Measurements from ENCODE around the gene MXRA7.
A peak's percentile ranks its signal among the peaks of the same experiment; 100 is the strongest.

MXRA7 gene

DNA sequence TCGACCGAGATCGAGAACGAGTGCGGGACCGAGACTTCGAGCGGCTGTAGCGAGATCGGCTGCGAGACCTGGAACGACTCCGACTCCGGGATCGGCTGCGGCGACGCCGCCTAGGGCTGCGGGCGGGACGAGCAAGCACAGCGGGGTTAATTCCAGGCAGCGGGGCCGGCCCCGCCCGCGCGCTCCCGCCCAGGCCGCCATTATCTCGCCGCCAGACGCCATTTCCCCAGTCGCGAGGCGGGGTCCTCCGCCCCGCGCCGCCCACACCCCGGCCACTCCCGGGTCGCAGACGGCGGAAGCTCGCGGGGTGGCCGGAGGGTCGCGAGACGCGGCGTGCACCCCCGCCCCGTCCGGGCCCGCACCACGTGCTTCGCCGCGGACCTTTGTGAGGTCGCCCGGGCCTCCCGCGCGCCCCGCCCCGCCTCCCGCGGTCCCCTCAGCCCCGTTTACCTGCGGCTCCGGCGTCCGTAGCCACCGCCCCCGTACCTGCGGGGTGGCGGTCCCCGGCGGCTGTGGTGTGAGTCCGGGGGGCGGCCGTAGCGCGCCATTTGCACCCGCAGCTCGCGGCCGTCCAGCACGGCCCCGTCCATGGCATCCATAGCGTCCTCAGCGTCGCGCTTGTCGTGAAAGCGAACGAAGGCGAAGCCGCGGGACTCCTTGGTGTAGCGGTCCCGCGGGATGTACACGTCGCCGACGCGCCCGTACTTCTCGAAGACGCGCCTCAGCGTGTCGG lies 25.8 kb upstream of the MXRA7 start:
- no peaks in the 10 kb centered on the region for H3K9me3 ChIP-seq (ENCODE audit: insufficient read depth, low read length, severe bottlenecking)
- H3K79me2 ChIP-seq (ENCODE audit: insufficient read depth, low read length), result peaks cover 87% of the 10 kb centered on the region
- peak overlapping the region; percentile 100 for H3K27ac ChIP-seq (ENCODE audit: low read length)
- H3K4me2 ChIP-seq (ENCODE audit: insufficient read depth, low read length), result peak overlapping the region; percentile 92
- H3K27me3 ChIP-seq (ENCODE audit: insufficient read depth, low read length, poor library complexity), result no peaks in the 10 kb centered on the region
- H2AFZ ChIP-seq (ENCODE audit: low read depth, low read length), result peak overlapping the region; percentile 42; the same call in 1 of the 2 replicates
- TF ChIP-seq, protein P1, sequence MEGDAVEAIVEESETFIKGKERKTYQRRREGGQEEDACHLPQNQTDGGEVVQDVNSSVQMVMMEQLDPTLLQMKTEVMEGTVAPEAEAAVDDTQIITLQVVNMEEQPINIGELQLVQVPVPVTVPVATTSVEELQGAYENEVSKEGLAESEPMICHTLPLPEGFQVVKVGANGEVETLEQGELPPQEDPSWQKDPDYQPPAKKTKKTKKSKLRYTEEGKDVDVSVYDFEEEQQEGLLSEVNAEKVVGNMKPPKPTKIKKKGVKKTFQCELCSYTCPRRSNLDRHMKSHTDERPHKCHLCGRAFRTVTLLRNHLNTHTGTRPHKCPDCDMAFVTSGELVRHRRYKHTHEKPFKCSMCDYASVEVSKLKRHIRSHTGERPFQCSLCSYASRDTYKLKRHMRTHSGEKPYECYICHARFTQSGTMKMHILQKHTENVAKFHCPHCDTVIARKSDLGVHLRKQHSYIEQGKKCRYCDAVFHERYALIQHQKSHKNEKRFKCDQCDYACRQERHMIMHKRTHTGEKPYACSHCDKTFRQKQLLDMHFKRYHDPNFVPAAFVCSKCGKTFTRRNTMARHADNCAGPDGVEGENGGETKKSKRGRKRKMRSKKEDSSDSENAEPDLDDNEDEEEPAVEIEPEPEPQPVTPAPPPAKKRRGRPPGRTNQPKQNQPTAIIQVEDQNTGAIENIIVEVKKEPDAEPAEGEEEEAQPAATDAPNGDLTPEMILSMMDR (IDR thresholded peaks at IDR 0.05; ENCODE audit: borderline replicate concordance, extremely low read depth, low read length, poor library complexity, severe bottlenecking), result peak; percentile 30
- no peak for TF ChIP-seq EZH2 (IDR thresholded peaks at IDR 0.05; ENCODE audit: borderline replicate concordance, low read depth, low read length, severe bottlenecking)
- peak overlapping the region; percentile 67 to 69 for H3K4me3 ChIP-seq (ENCODE audit: low read depth in 1 of 2, low read length in 2 of 2)
- peak overlapping the region; percentile 100 for H3K9ac ChIP-seq (ENCODE audit: low read depth, low read length)
- peak; percentile 70 for DNase-seq
- ATAC-seq (ENCODE audit: insufficient read depth, low read depth), result peak; percentile 32
- H3K4me1 ChIP-seq (ENCODE audit: insufficient read depth, low read length), result peaks cover 60% of the 10 kb centered on the region
- H3K36me3 ChIP-seq (ENCODE audit: insufficient read depth, low read length), result peaks cover 61% of the 10 kb centered on the region
- H4K20me1 ChIP-seq (ENCODE audit: insufficient read depth, low read length), result peaks cover 38% of the 10 kb centered on the region

DNA sequence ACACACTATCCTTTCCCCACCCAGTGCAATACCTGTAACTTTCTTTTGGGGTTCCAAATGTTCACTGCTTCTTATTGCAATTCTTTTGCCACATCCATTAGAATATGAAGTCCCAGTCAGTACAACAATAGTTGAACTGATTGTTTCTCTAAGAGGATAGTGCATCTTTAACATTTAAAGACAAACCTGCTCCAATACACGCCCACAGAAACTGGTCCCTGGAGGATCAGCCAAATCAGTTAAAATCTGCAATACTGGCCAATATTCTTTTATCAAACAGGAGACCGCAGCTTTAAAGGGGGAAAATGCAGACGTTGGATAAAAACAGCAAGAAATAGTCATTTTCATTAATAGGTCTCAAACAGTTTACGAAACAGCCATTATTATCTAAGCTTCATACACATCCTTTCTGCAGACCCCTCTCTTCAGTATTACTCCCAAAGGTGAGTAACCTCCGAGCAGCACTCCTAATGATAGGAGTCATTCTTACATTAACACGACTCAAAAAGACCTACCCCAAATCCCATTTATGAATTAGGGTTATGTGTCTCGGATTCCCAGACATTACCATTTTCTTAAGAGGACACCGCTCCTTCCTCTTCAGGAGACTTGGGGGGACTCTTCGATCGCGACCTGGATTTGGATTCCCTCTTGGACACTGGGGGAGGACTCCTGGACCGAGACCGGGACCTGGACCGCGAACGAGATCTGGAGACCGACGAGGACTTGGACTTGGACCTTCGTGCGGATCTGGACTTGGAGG lies 25.0 kb upstream of the MXRA7 start:
- ATAC-seq (ENCODE audit: insufficient read depth, low read depth) (no peak), DNase-seq (no peak)
- Histone ChIP-seq H3K27ac (ENCODE audit: low read length) (peak overlapping the region; percentile 100), H2AFZ (ENCODE audit: low read depth, low read length) (no peak overlapping the region), H4K20me1 (ENCODE audit: insufficient read depth, low read length) (peaks cover 38% of the 10 kb centered on the region), H3K36me3 (ENCODE audit: insufficient read depth, low read length) (peaks cover 66% of the 10 kb centered on the region), H3K9ac (ENCODE audit: low read depth, low read length) (peak overlapping the region; percentile 100), H3K4me2 (ENCODE audit: insufficient read depth, low read length) (peak overlapping the region; percentile 92), H3K9me3 (ENCODE audit: insufficient read depth, low read length, severe bottlenecking) (no peaks in the 10 kb centered on the region), H3K4me1 (ENCODE audit: insufficient read depth, low read length) (peaks cover 60% of the 10 kb centered on the region), H3K79me2 (ENCODE audit: insufficient read depth, low read length) (peaks cover 87% of the 10 kb centered on the region), H3K27me3 (ENCODE audit: insufficient read depth, low read length, poor library complexity) (no peaks in the 10 kb centered on the region), H3K4me3 (ENCODE audit: low read depth in 1 of 2, low read length in 2 of 2) (peak overlapping the region; percentile 67 to 69)
- TF ChIP-seq, protein P1 (IDR thresholded peaks at IDR 0.05; ENCODE audit: borderline replicate concordance, extremely low read depth, low read length, poor library complexity, severe bottlenecking), result no peak
- TF ChIP-seq EZH2 (IDR thresholded peaks at IDR 0.05; ENCODE audit: borderline replicate concordance, low read depth, low read length, severe bottlenecking), result no peak

DNA sequence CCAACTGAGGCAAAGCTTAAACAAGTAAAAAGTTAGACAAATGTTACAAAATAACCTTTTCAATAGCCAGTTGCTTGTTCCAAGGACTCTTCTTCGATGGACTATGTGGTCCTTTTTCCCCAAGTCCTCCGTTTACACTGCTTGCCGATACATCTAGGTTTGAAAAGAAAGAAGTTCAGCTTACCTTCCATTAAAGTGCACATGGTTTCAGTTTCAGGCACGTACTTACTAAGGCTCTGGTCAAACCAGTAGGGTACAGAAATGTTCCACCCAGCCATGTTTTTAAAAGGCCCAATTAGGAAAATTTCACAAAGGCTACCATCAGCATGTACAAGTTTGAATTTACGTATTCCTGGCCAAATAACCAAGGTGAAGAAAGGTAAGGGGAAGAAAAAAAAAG lies 24.2 kb upstream of the MXRA7 start:
- H3K79me2 ChIP-seq (ENCODE audit: insufficient read depth, low read length), result peaks cover 87% of the 10 kb centered on the region
- TF ChIP-seq, protein P1 (IDR thresholded peaks at IDR 0.05; ENCODE audit: borderline replicate concordance, extremely low read depth, low read length, poor library complexity, severe bottlenecking), result no peak
- TF ChIP-seq EZH2 (IDR thresholded peaks at IDR 0.05; ENCODE audit: borderline replicate concordance, low read depth, low read length, severe bottlenecking), result no peak
- H3K9ac ChIP-seq (ENCODE audit: low read depth, low read length), result peak overlapping the region; percentile 100
- no peak for ATAC-seq (ENCODE audit: insufficient read depth, low read depth)
- H3K27ac ChIP-seq (ENCODE audit: low read length), result peak overlapping the region; percentile 100
- peaks cover 38% of the 10 kb centered on the region for H4K20me1 ChIP-seq (ENCODE audit: insufficient read depth, low read length)
- no peaks in the 10 kb centered on the region for H3K9me3 ChIP-seq (ENCODE audit: insufficient read depth, low read length, severe bottlenecking)
- no peaks in the 10 kb centered on the region for H3K27me3 ChIP-seq (ENCODE audit: insufficient read depth, low read length, poor library complexity)
- H2AFZ ChIP-seq (ENCODE audit: low read depth, low read length), result no peak overlapping the region
- no peak for DNase-seq
- H3K4me2 ChIP-seq (ENCODE audit: insufficient read depth, low read length), result peak overlapping the region; percentile 92
- H3K36me3 ChIP-seq (ENCODE audit: insufficient read depth, low read length), result peaks cover 64% of the 10 kb centered on the region
- H3K4me1 ChIP-seq (ENCODE audit: insufficient read depth, low read length), result peaks cover 54% of the 10 kb centered on the region
- H3K4me3 ChIP-seq (ENCODE audit: low read depth in 1 of 2, low read length in 2 of 2), result peak overlapping the region; percentile 67 to 69
